T follicular helper cell (primary cell): ENCODE measurements around the gene CHURC1.
"Not testable (repeated sequence)": the region's sequence is repeated elsewhere in the genome, so short reads cannot be mapped to it uniquely, and the experiment has no call there.

Experiments used
- DNase-seq: peaks from one replicate; pipeline ENCODE4 v3.0.0-alpha.2; 2020; ENCODE audit warnings: low read depth

The CHURC1 gene

DNA sequence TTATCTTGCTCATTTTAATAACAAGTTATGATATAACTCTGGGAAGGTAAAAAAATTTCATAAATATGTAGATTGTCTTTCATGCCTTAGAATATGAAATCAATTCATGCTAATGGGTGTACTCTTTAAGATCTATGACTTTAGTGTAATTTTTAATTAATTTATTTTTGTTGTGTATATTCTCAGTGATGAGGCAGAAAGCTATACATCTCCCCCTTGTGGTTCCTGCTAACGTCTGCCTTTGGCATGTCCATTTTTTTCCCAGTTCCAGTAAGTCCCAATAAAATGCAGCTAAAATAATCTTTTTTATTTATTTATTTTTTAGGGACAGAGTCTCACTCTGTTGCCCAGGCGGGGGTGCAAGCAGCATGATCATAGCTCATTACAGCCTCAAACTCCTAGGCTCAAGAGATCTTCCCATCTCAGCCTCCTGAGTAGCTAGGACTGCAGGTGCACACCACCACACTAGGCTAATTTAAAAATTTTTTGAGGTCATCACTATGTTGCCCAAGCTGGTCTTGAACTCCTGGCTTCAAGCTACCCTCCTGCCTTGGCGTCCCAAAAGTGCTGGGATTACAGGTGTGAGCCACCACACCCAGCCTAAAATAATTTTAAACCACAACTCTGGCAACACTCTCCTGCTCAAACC, 3.3 kb upstream of the CHURC1 start:
- no peak for DNase-seq

DNA sequence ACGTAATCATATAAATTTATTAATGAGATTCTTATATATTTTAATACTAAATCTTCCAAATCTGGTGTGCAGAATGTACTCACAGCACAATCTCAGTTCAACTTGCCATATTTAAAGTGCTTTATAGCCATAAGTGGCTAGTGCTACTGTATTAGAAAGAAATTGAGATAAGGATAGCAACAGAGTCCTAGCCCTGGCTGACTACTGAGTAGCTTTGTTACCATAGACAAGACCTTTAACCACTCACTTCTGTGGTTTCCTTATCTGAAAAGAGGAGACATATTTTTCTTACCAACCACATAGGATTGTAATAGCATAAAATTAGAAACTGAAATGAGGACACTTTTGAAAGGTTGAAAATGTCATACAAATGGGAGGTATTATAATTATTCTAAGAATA, 2.0 kb upstream of the CHURC1 start:
- DNase-seq, result no peak

DNA sequence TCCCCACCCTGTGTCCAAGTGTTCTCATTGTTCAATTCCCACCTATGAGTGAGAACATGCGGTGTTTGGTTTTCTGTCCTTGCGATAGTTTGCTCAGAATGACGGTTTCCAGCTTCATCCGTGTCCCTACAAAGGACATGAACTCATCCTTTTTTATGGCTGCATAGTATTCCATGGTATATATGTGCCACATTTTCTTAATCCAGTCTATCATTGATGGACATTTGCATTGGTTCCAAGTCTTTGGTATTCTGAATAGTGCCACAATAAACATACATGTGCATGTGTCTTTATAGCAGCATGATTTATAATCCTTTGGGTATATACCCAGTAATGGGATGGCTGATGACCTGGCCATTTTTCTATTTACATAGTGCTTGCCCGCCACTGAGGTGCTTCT, 778 bp upstream of the CHURC1 start:
- DNase-seq, result not testable (repeated sequence)

DNA sequence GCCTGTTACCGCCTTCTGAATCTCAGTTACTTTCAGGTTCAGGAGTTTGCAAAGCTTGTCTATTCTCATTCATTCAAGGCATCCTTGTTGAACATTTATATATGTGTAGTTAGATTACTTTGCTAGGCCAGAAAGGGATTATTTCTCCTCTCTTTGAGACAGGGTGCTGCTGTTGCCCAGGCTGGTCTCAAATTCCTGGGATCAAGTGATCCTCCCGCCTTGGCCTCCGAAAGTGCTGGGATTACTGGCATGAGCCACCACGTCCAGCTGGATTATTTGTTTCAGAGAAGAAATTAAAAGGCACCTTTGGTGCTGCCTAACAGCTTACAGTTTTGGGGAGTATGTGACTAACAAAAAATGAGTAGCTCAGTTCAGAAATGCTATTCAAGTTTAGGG, 772 bp downstream of the CHURC1 start:
- DNase-seq, result no peak

DNA sequence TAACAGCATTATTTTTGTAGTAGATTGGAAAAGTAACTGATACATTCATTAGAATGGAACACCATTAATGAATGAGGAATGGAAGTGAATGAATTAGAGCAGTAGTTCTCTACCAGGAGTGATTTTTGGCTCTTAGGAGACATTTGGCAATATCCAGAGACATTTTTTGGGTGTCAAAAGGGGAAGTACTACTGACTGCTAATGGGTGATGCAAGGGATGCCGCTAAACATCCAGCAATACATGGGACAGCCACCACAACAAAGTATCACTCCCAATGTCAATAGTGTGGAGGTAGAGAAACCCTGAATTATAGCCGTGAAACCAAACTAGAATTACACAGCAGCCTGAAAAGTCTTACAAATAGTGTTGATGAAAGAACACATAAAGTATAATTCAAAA, 1.5 kb downstream of the CHURC1 start:
- DNase-seq, result no peak

DNA sequence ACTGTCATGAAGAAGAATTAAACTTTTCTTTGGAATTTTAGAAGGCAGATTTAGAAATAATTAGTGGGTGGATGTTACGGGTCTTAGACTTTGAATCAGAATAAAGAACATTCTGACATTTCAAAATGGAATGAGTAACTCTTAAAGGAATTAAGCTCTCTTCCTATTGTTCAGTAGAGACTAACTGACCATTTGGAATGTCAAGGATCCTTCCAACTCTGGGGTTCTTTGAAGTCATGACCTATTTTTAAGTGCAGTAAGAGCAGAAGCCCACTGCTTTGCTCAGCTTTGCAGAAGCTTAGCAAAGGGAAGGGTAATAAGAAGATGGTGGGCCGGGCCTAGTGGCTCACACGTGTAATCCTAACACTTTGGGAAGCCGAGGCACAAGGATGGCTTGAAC, 4.0 kb downstream of the CHURC1 start:
- DNase-seq, result no peak

DNA sequence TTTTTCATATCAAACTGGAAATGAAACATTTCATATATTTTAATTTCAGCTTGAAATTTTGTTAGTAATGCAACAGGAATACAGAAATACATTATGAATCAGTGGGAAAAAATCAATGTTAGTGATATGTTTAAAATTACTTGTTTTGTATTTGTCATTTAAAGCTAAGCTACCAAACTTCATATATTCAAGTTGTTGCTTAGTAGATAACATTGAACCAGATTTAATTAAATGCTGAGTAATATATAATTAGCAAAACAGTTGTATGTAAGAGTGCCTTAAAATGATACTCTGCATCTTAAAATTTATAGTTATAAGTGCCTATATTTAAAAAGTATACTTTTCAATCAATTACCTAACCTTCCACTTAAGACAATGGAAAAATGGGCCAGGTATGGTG, 5.0 kb downstream of the CHURC1 start:
- DNase-seq, result no peak

DNA sequence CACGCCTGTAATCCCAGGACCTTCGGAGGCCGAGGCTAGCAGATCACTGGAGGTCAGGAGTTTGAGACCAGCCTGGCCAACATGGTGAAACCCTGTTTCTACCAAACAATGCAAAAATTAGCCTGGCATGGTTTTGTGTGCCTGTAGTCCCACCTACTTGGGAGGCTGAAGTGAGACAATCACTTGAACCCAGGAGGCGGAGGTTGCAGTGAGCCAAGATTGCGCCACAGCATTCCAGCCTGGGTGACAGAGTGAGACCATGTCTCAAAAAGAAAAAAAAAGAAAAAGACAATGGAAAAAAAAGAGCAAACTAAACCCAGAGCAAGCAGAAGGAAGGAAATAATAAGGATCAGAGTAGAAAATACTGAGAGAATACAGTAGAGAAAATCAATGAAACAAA, 5.4 kb downstream of the CHURC1 start:
- DNase-seq, result no peak

DNA sequence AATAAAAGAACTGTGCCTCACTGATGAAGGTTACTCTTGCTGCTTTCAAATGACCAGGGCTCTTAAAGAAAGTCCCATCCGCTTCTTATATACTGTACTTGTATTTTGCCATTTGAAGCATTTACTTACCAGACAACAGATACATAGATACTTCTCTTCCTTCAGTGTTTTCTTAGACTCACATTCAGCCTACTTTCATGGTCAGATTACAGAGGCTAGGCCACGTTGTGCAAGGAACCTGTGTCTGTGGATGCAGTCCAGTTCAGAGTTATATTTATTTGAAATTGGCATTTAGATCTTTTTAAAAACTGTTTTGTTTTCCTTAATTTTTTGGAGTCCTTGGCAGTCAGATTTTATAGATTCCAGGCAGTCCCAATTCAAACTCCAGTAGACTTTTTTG, 6.2 kb downstream of the CHURC1 start:
- DNase-seq, result no peak

DNA sequence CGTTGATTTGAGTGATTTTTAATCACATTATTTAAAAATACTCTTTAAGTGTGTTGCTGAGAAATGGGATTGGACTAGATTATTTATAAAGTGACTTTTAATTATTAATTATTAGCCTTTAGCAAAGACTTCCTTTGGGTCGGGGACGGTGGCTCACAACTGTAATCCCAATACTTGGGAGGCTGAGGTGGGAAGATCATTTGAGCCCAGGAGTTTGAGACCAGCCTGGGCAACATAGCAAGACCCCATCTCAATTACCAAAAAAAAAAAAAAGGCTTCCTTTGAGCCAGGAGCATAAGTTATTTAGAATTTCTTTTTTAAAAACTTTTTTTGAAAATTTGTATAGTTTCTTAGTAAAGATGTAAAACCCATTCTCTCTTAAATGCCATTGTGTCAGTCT, 8.8 kb downstream of the CHURC1 start:
- no peak for DNase-seq

DNA sequence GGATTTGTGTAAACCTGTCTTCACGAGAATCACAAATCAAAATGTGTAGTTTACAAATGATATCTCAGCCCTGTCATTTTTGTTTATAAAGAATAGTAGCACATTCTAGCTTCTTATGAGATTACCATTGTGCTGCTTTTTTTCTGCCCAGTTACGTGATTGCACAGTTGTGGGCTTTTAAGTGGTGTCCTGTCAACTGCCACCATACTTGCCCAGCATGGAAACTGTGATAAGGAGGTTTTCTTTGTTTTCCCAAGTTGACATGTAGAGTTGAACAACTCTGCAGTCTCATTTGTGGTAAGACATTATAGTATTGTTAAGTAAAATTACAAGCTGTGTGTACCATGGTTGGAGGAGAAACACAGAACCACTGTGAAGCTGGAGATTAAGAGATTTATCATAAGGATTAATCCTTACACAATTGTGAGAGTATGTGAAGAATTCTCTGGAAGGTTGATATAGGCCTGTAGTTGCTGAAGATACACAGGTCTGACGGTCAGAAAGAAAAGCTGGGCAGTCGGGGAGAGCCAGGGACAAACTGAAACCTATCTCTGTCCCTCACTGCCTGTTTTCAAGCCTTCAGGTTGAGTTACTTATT, 12.2 kb downstream of the CHURC1 start:
- no peak for DNase-seq

DNA sequence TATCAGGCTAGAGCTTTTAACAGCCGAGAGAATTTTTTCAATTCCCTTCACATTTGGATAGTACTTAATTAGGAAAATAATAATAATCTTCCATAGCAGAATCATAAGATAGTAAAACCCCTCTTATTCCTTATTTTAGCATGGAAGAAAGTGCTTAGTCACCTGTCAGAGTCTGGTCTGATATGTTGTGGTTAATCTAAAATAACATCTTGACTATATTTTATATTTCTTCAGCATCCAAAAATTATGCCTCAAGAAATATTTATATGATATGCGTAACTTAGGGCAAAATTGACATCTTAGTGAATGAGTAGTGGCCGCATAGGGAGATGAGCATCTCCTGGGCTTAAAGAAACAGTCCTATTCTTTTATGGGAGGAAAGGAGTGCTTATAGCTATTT, 12.8 kb downstream of the CHURC1 start:
- no peak for DNase-seq

DNA sequence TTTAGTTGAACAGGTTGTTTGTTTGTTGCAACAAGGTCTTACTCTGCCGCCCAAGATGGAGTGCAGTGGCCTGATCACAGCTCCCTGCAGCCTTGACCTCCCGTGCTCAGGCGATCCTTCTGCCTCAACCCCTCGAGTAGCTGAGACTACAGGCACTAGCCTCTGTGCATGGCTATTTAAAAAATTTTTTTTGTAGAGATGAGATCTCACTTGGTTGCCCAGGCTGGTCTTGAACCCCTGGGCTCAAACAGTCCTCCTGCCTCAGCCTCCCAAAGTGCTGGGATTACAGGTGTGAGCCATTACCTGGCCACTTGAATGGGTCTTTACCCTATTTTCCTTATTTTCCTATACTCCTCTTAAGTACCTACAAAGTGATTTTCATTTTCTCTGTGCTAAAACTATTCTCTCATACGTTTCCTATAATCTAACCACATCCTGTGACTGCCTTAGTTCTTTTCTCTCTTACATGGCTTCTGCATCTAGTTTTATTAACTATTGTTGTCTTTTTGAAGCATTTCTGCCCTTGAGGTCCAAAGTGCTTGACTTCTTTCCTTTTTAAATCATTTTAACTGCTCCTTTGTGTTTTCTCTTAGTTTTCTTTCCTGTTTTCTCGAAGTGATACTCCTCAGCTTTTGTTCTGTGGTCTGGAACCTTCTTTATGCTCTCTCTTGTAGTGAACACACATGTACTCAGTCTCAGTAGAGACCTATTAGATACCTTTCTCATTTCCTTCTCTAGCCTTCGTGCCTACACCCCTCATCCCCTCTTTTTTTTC, 14.2 kb downstream of the CHURC1 start:
- DNase-seq, result no peak

DNA sequence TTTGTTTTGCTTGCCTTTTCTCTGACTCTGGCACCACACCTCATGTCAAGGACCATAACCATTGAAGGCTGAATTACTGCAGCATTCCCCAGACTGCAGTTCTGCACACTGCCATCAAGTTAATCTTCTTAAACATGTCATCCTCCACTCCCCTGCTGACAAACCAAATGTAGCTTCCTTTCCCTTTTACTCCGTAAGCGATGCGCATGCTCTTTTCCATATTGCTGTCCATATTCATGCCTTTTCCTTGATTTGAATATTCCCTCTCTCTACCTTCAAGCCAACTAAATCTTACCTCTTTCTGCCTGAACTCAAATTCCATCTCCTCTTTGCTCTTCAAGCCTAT, 14.7 kb downstream of the CHURC1 start:
- no peak for DNase-seq

DNA sequence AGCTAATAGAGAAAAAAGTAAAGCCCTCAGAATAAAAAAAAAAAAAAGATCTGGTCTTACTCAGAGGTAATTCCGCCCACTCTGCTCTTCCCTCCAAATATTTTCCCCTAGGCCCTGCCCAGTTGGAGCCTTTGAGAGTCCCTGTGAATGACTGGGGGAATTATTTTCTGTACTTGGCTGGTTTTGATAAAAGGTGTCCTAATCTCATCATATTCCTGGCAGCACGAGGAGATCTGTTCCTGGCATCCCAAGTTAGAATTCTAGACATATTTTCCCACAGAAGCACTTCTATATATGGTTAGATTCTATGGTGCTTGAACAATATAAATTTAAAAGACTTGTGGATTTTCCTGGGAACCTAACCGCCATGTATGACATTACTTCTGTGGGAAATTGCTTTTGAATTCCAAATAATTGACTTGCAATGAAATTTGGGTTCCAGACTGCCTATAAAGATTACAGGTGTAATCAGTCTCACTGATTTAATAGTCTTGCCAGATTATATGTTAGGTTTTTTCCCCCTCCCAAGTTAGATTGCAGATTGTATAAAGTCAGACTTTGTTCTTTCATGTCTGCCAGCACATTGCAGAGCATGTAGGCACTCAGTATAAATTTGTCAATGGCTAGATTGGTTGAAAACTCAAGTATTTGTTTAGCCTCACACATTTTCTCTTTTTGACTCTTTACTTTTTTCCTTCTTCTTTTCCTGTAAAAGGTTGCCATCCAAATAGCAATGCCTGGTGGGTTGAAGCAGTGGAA, 16.0 kb downstream of the CHURC1 start:
- no peak for DNase-seq

DNA sequence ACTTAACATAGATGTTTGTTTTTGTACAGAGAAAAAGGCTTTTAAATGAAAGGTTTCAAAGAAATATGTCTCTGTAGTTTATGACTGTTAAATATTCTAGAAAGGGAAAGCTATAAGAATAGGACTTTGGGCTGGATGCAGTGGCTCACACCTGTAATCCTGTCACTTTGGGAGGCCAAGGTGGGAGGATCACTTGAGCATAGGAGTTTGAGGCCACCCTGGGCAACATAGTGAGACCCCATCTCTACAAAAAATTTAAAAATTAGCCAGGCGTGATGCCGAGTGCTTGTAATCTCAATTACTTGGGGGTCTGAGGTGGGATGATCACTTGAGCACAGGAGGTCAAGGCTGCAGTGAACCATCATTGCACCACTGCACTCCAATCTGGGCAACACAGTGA, 16.9 kb downstream of the CHURC1 start:
- DNase-seq, result no peak

DNA sequence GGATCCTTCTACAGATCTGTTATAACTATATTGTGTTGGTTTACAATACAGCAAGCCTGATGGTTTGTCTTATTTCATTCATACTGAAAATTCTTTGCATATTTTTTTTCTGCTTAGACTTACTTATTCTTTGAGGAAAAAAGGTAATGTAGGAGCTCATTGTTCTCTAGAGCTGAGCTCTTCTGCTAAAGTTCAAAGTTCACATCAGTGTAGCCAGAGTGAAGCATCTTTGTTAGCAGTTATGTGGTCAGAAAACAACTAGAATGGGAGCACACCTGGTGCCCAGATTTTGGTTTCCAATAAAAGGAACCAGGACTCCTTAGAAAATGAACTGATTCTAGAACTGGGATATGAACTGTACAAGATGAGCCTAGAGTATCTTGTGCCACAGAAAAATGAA, 18.0 kb downstream of the CHURC1 start:
- DNase-seq, result no peak

DNA sequence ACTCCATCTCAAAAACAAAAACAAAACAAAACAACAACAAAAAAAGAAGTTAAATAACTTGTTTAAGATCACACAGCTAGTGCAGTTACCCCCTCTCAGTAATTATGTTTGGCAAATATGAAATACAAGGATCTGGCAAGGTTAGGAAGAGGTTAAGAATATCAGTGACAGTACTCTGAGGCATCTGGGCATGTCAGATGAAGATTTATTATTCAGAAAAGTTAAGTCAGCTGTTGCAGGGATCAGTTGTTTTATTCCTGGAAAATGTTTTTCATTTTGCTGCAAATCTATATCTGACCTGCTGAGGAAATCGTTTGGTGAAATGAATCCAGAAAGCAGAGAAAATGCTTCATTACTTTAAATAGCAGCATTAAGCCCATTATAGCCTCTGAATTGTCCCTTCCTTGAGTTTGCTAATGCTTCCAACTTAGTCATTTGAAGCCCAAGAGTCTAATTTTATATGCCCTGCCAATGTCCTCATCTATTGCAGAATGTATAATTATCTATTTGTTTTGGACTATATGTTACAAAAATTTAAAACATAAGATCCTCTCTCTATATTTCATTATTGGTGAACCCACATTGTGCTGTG, 20.2 kb downstream of the CHURC1 start:
- DNase-seq, result no peak

DNA sequence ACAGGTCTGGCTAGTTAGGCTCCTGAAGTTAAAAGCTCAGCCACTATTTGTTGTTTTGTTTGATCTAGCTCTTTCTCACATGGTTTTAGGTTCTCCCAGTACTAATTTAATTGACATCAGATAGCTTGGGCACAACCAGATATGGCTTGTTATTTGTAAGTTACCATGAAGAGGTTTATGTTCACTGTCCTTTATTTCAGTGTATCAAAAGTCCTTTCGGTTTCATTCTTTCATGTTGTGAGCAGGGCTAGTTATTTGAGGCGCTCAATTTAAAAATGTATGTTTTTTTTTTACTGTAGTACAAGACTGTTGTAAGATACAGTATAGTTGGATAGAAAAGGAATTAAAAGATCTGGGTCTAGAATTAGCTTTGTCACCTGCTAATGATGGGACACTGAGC, 21.3 kb downstream of the CHURC1 start:
- DNase-seq, result no peak

DNA sequence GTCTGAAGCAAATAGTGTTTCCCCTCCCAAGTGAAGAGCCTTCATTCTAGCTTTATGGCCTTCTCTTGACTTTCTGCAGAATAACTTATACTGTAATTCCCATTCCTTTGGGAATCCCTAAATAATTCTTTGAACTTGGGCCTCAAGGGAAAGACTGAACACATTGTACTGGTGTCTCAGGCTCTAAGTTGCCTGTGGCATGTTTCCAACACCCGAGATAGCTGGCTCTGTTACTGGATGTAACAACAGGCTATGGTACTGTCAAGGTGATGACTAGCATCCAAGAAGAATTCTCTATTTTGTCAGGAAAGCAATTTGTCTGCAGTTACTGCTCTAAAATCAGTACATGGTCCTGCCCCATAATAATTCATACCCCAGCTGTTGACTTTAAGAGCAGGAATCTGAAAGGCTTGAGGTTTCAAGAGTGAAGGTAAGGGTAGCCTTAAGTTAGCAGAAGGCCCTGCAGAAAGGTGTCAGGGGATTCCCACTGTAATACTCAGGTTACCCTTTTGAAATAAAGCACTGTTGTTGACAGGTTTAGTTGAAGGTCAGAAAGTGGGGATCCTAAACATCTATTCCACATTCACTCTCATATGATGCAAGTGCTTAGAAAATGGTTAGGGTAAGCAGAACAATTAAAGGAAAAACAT, 23.0 kb downstream of the CHURC1 start:
- DNase-seq, result no peak

DNA sequence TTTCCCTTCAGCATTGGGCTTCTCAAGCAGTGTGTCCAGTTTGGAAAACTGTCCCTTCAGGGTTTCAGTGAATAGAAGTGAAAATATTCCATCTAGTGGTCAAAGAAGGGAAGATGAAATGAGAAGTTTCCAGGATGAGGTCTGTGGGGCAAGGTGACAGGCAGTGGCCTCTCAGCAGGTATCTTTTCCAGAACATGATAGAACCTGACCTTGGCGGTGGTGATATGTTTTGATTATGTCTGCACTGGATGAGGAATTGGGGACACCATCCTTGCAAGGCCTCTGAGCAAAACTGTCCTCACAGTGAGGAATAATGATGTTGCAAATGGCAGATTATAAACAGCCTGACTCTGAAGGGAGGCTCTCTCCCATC, 23.6 kb downstream of the CHURC1 start:
- DNase-seq, result no peak
